SHP77 treated with DMSO at 0.1 percent for 48 hours (cell line): Measurements from ENCODE around the gene UBE2K.
"Not testable (repeated sequence)": the region's sequence is repeated elsewhere in the genome, so short reads cannot be mapped to it uniquely, and the experiment has no call there.

Source experiments
- DNase-seq: peaks from one replicate; lab custom pipeline; 2025; lab: John Stamatoyannopoulos, UW

Gene UBE2K

DNA sequence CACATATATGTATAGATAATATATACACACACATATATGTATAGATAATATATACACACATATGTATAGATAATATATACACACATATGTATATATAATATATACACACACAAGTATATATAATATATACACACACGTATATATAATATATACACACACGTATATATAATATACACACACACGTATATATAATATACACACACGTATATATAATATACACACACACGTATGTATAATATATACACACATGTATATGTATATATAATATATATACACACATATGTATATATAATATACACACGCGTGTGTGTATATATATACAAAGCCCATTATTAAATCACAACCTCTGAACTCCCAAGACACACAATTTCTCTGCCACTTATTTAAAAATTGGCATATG is 8.0 kb upstream of the UBE2K start:
- no peak for DNase-seq

DNA sequence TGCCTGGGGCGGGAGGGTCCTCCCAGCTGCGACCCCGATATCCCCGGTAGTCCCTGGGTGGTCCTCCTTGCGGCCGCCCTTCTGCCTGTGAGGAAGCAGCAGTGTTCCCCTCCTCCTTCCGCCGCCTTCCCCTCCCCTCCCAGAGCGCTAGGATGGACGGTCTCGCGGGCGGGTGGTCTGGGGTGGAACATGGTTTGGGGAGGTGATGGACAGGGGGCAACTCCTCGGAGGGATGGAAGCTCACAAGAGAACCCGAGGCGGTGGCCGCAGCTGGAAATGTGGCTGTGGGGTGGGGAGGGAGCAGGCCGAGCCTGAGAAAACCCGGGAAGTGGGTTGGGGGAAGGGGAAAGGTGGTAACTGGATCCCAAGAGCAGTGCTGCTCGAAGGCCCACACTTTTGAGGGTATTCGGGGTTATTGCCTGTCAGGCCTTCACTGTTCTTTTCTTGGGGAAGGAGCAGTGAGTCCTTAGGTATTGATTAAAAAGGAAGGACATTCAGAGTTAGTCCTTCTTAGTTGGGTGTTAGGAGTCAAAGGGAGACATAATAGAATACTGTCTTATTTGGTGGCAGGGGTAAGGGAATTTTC is 581 bp downstream of the UBE2K start:
- no peak for DNase-seq

DNA sequence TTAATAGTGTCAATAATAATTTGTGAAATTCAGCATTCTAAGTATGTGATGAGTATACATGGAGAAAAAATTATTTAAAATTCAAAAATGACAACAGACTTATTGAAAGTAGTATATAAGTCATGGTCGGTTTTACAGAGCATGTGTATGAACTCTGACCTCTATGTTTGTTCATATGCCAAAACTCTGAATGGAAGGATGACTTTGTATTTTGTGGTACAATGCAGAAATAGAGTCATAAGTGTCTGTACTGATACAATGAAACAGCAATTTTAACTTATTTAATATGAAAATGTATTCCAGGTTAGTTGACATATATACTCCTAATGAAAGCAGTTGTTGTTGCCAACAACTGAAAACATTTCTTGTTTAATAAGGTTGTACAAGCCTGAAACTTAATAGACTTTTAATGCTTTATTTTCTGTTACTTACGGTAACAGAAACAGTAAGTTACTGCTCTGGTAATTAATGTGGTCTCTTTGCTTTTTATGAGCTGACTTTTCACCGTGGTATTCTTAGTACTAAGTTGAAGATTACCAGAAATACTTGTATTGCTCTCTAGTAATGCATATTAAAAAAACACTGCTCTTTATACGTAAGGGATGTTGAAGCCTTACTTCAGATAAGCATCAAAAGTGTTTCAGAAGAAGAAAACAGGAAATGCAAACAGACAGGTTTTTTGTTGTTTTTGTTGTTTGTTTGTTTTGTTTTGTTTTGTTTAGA is 1.9 kb downstream of the UBE2K start:
- no peak for DNase-seq

- DNase-seq, result no peak
Observed at GRCh38 chr4:39700554-39700953, 2.6 kb downstream of the UBE2K start.

- no peak for DNase-seq
Observed at GRCh38 chr4:39702716-39703115, 4.8 kb downstream of the UBE2K start.

GRCh38 chr4:39704789-39705188 is 6.9 kb downstream of the UBE2K start:
- DNase-seq, result not testable (repeated sequence)

DNA sequence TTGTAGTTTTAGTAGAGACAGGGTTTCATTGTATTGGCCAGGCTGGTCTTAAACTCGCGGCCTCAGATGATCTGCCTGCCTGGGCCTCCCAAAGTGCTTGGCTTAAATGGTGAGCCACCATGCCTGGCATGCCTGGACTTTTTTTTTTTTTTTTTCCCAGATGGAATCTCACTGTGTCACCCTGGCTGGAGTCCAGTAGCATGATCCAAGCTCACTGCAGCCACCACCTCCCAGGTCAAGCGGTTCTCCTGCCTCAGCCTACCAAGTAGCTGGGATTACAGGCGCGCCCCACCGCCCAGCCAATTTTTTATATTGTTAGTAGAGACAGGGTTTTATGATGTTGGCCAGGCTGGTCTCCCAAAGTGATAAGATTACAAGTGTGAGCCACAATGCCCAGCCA is 8.4 kb downstream of the UBE2K start:
- no peak for DNase-seq

GRCh38 chr4:39706741-39707511 is 9.0 kb downstream of the UBE2K start:
- no peak for DNase-seq

DNA sequence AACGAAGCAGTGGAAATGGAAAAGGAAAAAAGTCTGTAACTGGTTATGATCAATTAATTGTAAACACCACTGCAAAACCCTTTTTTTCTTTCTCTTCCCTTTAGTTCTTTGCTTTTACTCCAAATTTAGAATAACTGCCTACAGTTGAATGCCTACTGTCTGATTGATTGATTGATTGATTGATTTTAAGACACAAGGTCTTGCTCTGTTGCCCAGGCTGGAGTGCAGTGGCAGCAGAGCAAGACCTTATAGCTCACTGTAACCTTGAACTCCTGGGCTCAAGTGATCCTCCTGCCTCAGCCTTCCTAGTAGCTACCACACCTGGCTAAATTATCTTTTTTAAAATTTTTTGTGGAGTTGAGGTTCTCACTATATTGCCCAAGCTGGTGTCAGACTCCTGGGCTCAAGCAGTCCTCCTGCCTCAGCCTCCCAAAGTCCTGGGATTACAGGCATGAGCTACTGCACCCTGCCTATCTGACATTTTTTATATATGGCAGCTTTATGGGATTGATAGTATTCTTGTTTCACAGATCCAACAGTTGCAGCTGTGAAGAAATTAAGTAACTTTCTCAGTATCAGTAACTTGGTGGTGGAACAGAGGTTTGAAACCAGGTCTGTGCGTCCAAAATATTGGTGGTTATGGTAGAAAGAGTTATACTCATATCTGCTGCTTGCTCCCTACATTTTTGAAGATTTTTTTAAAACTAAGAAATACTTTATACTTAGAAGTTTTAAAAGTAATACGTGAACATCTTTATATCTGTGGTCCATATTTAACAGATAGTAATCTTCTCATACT is 12.4 kb downstream of the UBE2K start:
- DNase-seq, result no peak

- DNase-seq, result no peak
Observed at GRCh38 chr4:39712819-39713607, 15.1 kb downstream of the UBE2K start.

DNA sequence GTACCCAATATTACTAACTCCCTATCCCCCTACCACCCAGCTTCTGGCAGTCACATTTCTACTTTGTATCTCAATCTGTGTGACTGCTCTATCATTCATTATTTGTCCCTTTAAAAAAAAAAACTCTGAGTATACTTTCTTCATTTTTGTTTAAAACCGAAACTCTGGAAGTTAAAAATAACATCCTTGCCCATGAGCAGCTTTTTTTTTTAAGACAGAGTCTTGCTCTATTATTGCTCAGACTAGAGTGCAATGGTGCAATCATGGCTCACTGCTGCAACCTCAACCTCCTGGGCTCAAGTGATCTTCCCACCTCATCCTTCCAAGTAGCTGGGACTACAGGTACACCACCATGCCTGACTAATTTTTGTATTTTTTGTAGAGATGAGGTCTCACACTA is 15.8 kb downstream of the UBE2K start:
- DNase-seq, result no peak

GRCh38 chr4:39714166-39714565 is 16.2 kb downstream of the UBE2K start:
- no peak for DNase-seq

- DNase-seq, result no peak
Observed at GRCh38 chr4:39715788-39716187, 17.9 kb downstream of the UBE2K start.

GRCh38 chr4:39716356-39716755 is 18.4 kb downstream of the UBE2K start:
- no peak for DNase-seq

GRCh38 chr4:39717743-39718142 is 19.8 kb downstream of the UBE2K start:
- DNase-seq, result not testable (repeated sequence)

- DNase-seq, result no peak
Observed at GRCh38 chr4:39718366-39719323, 20.7 kb downstream of the UBE2K start.

- DNase-seq, result no peak
Observed at GRCh38 chr4:39719804-39720580, 22.1 kb downstream of the UBE2K start.

- DNase-seq, result not testable (repeated sequence)
Observed at GRCh38 chr4:39721273-39721672, 23.3 kb downstream of the UBE2K start.

DNA sequence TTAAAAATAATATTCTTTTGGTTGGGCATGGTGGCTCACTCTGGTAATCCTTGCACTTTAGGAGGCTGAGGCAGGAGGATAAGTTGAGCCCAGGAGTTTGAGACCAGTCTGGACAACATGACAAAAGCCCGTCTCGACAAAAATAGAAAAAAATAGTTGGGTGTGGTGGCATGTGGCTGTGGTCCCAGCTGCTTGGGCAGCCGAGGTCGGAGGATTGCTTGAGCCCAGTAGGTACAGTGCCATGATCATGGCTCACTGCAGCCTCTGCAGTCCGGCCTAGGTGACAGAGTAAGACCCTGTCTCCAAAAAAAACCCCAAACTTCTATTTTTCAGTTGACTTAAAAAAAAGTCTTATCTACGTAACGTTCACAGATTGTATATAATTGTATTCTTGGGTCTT is 23.9 kb downstream of the UBE2K start:
- DNase-seq, result no peak

GRCh38 chr4:39729557-39729956 is 31.6 kb downstream of the UBE2K start:
- no peak for DNase-seq
